ENCODE data around the gene CAGE1. TPM values are rescaled to one million over a fixed set of nuclear protein-coding genes. Genes with fewer than 3 reads are reported as not detected.

CAGE1 gene
- total and polyA plus RNA-seq, 2 experiments from 2014 or later, result 0.17 TPM; not detected in 1

- Histone ChIP-seq H3K9me3 (ENCODE audit: low read depth) (no peaks in the 10 kb centered on the region), H3K36me3 (replicated peaks; ENCODE audit: insufficient read depth, low read depth) (no peaks in the 10 kb centered on the region), H3K9me2 (replicated peaks; ENCODE audit: insufficient read depth) (no peaks in the 10 kb centered on the region), H3K4me2 (no peak overlapping the region), H3K79me2 (no peaks in the 10 kb centered on the region), H3K27me3 (no peaks in the 10 kb centered on the region), H3K4me3 (no peak overlapping the region), H2AFZ (no peak overlapping the region), H3K27ac (no peak overlapping the region), H4K20me1 (ENCODE audit: insufficient read depth, poor library complexity, severe bottlenecking) (no peaks in the 10 kb centered on the region), H3K4me1 (ENCODE audit: insufficient read depth) (no peaks in the 10 kb centered on the region)
- WGBS (ENCODE audit: low lambda C conversion rate, missing lambda C conversion rate), result 76% methylated on average over 2 of the region's 2 CpGs
- TF ChIP-seq EZH2phosphoT487 (IDR thresholded peaks at IDR 0.05; ENCODE audit: low read depth, severe bottlenecking, unreplicated experiment) (no peak), EZH2 (IDR thresholded peaks at IDR 0.05; ENCODE audit: borderline replicate concordance) (no peak), CTCF (IDR thresholded peaks at IDR 0.05; ENCODE audit: poor library complexity) (no peak)
- no peak for DNase-seq (ENCODE audit: low spot score)
These were observed 105.9 kb downstream of the CAGE1 start for GRCh38 chr6:7283676-7284075.

- DNase-seq (ENCODE audit: low spot score), result no peak
- H3K4me3 ChIP-seq, result no peak overlapping the region
- H2AFZ ChIP-seq, result no peak overlapping the region
- no peak overlapping the region for H3K27ac ChIP-seq
- H3K36me3 ChIP-seq (replicated peaks; ENCODE audit: insufficient read depth, low read depth), result no peaks in the 10 kb centered on the region
- H3K9me3 ChIP-seq (ENCODE audit: low read depth), result no peaks in the 10 kb centered on the region
- H3K4me2 ChIP-seq, result no peak overlapping the region
- 93% methylated on average over 10 of the region's 10 CpGs for WGBS (ENCODE audit: low lambda C conversion rate, missing lambda C conversion rate)
- H3K79me2 ChIP-seq, result no peaks in the 10 kb centered on the region
- H3K4me1 ChIP-seq (ENCODE audit: insufficient read depth), result no peaks in the 10 kb centered on the region
- TF ChIP-seq CTCF (IDR thresholded peaks at IDR 0.05; ENCODE audit: poor library complexity), result no peak
- H3K27me3 ChIP-seq, result no peaks in the 10 kb centered on the region
- H4K20me1 ChIP-seq (ENCODE audit: insufficient read depth, poor library complexity, severe bottlenecking), result no peaks in the 10 kb centered on the region
- no peaks in the 10 kb centered on the region for H3K9me2 ChIP-seq (replicated peaks; ENCODE audit: insufficient read depth)
These were observed 107.2 kb downstream of the CAGE1 start for GRCh38 chr6:7282097-7282906.

Other genes with a start within 250 kb of the CAGE1 start
- 170 and 177 TPM in 2 replicates for gene SSR1, start 76.5 kb downstream of the CAGE1 start, total RNA-seq
- gene SSR1, start 76.5 kb downstream of the CAGE1 start, polyA plus RNA-seq, result 191 and 195 TPM in 2 replicates
- 15.5 and 15.6 TPM in 2 replicates for gene RIOK1, start 66 bp upstream of the CAGE1 start, total RNA-seq
- gene RIOK1, start 66 bp upstream of the CAGE1 start, polyA plus RNA-seq, result 19.2 and 19.6 TPM in 2 replicates
- 123 and 156 TPM in 2 replicates for gene DSP, start 151.9 kb upstream of the CAGE1 start, total RNA-seq
- 73.7 and 78.1 TPM in 2 replicates for gene DSP, start 151.9 kb upstream of the CAGE1 start, polyA plus RNA-seq
- gene SNRNP48, start 200.5 kb upstream of the CAGE1 start, total RNA-seq, result 14.6 and 15.3 TPM in 2 replicates
- 4.0 and 7.6 TPM in 2 replicates for gene SNRNP48, start 200.5 kb upstream of the CAGE1 start, polyA plus RNA-seq

Measured in hepatocyte (in vitro differentiated cells).